ENCODE results near the gene PDGFA. TPM values are rescaled to one million over a fixed set of nuclear protein-coding genes. Genes with fewer than 3 reads are reported as not detected.

The PDGFA gene
- total RNA-seq, 1 donor from 2014 or later: 7.3 TPM

DNA sequence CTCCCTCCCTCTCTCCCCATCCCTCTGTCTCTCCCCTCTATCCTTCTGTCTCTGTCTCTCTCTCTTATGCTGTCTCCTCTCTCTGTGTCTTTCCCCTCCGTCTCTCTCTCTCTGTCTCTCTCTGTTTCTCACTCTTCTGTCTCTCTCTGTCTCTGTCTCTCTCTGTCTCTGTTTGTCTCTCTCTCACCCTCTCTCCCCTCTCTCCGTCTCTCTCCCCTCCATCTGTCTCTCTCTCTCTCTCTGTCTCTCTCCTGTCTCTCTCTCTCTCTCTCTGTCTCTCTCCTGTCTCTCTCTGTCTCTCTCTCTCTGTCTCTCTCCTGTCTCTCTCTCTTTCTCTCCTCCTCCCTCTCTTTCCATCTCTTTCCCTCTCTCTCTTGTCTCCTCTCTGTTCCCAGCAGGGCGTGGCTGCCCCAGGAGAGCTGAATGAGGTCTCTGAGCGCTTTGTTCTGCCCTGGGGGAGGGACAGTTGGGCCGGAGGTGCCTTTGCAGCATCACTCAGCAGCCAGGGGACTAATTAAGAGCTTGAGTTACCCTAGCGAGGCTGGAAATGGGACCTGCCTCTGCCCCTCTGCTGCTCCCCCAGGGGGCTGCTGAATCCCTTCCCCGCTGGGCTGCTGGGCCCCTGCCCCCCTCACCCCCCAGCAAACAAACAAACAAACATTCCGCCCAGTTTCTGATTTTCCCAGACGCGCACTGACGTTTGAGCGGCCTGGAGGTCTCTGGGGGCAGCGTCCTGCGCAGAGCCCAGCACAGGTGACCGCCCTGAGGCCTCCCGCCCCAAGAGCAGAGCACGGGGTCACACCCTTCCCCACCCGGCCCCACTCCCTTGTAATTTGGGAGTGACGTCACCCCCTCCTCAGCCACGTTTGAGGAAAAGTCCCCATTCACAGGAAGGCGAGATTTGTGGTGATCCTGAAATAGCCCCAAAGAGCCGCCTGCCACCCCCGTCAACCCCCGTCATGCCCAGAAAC is 68.1 kb downstream of the PDGFA start:
- Mint-ChIP-seq H3K36me3 (ENCODE audit: low read depth) (no peaks in the 10 kb centered on the region), H3K27me3 (peaks cover 21% of the 10 kb centered on the region), H3K27ac (no peak overlapping the region), H3K4me3 (no peak overlapping the region), H3K4me1 (peaks cover 10% of the 10 kb centered on the region), H3K9me3 (no peaks in the 10 kb centered on the region)
- ATAC-seq (ENCODE audit: low read depth): no peak
- ChIA-PET CTCF (no interaction called here), POLR2A (interaction anchor here (0.6 kb wide), 1 partner anchor 1588 kb away, joined by 4 read pairs; no protein-coding TSS in a partner anchor)
- no peak for DNase-seq
- intact Hi-C loops (cut with micrococcal nuclease): no loop called here
- TF ChIP-seq, protein P1, sequence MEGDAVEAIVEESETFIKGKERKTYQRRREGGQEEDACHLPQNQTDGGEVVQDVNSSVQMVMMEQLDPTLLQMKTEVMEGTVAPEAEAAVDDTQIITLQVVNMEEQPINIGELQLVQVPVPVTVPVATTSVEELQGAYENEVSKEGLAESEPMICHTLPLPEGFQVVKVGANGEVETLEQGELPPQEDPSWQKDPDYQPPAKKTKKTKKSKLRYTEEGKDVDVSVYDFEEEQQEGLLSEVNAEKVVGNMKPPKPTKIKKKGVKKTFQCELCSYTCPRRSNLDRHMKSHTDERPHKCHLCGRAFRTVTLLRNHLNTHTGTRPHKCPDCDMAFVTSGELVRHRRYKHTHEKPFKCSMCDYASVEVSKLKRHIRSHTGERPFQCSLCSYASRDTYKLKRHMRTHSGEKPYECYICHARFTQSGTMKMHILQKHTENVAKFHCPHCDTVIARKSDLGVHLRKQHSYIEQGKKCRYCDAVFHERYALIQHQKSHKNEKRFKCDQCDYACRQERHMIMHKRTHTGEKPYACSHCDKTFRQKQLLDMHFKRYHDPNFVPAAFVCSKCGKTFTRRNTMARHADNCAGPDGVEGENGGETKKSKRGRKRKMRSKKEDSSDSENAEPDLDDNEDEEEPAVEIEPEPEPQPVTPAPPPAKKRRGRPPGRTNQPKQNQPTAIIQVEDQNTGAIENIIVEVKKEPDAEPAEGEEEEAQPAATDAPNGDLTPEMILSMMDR (IDR thresholded peaks at IDR 0.05): no peak

DNA sequence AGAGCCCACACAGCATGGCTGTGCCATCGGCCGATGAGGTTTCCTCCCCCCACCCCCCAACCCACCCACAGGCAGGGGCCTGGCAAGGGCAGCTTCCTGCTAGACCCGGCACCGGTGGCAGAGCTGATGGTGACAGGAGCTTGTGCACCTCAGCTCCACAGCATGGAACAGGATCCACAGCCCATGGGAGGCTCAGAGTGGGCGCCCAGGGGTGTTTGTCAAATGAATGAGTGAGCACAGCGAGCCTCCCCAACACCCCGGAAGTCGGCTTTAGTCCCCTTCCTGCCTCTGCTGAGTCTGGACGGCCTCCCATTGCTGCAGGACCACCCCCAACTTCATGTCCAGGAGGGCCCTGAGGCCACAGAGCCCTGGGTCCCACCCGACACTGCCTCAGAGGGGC is 68.9 kb downstream of the PDGFA start:
- peaks cover 21% of the 10 kb centered on the region for H3K27me3 Mint-ChIP-seq
- no peak for DNase-seq
- peaks cover 10% of the 10 kb centered on the region for H3K4me1 Mint-ChIP-seq
- no peaks in the 10 kb centered on the region for H3K9me3 Mint-ChIP-seq
- TF ChIP-seq, protein P1 (IDR thresholded peaks at IDR 0.05): no peak
- ChIA-PET CTCF (no interaction called here), POLR2A (interaction anchor here (0.6 kb wide), 1 partner anchor 1589 kb away, joined by 4 read pairs; no protein-coding TSS in a partner anchor)
- no peak for ATAC-seq (ENCODE audit: low read depth)
- H3K27ac Mint-ChIP-seq: no peak overlapping the region
- H3K4me3 Mint-ChIP-seq: no peak overlapping the region
- no peaks in the 10 kb centered on the region for H3K36me3 Mint-ChIP-seq (ENCODE audit: low read depth)
- intact Hi-C loops (cut with micrococcal nuclease): no loop called here

DNA sequence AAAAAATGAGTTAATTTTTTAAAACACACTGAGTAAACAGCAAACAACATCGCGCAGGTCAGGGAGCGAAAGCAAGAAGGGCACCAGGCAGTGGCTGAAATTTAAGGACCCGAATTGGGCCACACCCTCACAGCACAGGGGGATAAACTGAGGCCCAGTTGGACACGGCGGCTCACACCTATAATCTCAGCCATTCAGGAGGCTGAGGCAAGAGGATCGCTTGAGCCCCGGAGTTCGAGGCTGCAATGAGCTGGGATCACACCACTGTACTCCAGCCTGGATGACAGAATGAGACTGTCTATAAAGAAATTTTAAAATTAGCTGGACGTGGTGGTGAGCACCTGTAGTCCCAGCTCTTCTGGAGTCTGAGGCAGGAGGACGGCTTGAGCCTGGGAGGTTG is 69.6 kb downstream of the PDGFA start:
- Mint-ChIP-seq H3K9me3 (no peaks in the 10 kb centered on the region), H3K36me3 (ENCODE audit: low read depth) (no peaks in the 10 kb centered on the region), H3K4me1 (peaks cover 10% of the 10 kb centered on the region), H3K27me3 (peaks cover 21% of the 10 kb centered on the region), H3K27ac (no peak overlapping the region), H3K4me3 (no peak overlapping the region)
- CTCF ChIA-PET: no interaction called here
- intact Hi-C loops (cut with micrococcal nuclease): no loop called here
- POLR2A ChIA-PET: no interaction called here
- no peak for ATAC-seq (ENCODE audit: low read depth)
- TF ChIP-seq, protein P1 (IDR thresholded peaks at IDR 0.05): no peak
- DNase-seq: no peak

DNA sequence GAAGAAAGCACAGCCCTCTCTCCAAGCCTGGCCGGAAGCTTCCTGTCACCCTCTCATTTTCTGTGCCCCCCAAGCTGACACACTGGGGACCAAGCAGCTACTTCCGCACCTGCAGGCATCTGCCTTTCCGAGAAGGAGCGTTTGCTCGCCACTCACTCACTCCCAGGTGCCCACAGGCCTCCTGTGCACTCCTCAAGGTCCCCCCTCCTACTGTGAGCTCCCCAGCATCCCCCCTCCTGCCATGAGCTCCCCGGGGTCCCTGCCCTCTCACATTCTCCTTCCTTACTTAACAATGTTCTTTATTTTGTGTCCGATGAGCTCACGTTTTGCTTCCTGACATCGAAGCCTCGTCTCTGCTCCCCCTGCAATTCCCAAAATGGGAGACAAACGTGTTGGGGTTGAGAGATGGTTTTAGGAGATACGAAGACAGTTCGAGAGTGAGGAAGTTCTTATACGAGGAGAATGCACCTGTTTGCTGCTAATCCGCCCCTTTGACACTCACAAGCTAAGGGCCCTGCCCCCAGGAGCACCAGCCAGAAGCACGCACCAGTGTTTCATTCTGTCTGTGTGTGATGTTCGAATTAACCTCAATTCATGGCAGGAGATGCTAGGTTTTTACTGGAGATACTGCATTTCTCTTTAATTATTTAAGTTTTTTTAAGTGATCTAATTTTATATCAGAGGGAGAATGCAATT is 70.2 kb downstream of the PDGFA start:
- no peak overlapping the region for H3K27ac Mint-ChIP-seq

More for the DNA sequence above, 70.2 kb downstream of the PDGFA start:
- Mint-ChIP-seq H3K27me3 (peaks cover 21% of the 10 kb centered on the region), H3K9me3 (no peaks in the 10 kb centered on the region), H3K36me3 (ENCODE audit: low read depth) (no peaks in the 10 kb centered on the region), H3K4me3 (no peak overlapping the region), H3K4me1 (peaks cover 10% of the 10 kb centered on the region)
- no peak for DNase-seq
- POLR2A ChIA-PET: no interaction called here
- no peak for ATAC-seq (ENCODE audit: low read depth)
- CTCF ChIA-PET: no interaction called here
- intact Hi-C loops (cut with micrococcal nuclease): no loop called here
- TF ChIP-seq, protein P1 (IDR thresholded peaks at IDR 0.05): no peak
